RWPE2 (cell line): ENCODE results near the gene LRRK1.

ENCODE experiments used
- ATAC-seq: fragments of 200-7000 bp; cut with Tn5 transposase; 3 replicates; pipeline ENCODE4 v1.9.1; 2021; ENCODE audit warnings: low read depth
- DNase-seq: peaks from one replicate; pipeline ENCODE4 v3.0.0-alpha.2; 2020; ENCODE audit warnings: low spot score
- H3K27ac ChIP-seq: fragments of 450-650 bp; 2 replicates; pipeline ENCODE4 v1.5.1; 2017; ENCODE audit warnings: mild to moderate bottlenecking; ENCODE audit not compliant: poor library complexity, severe bottlenecking
- H3K27me3 ChIP-seq: fragments of 250-450 bp; sonication (Bioruptor Pico); 2 replicates; pipeline ENCODE4 v1.5.1; 2021; ENCODE audit warnings: mild to moderate bottlenecking, moderate library complexity; ENCODE audit not compliant: insufficient read depth, poor library complexity, severe bottlenecking
- H3K36me3 ChIP-seq: fragments of 250-450 bp; sonication (Bioruptor Pico); 2 replicates; pipeline ENCODE4 v1.5.1; 2020; ENCODE audit warnings: low read depth, mild to moderate bottlenecking, moderate library complexity
- H3K4me1 ChIP-seq: fragments of 250-450 bp; sonication (Bioruptor Pico); 2 replicates; pipeline ENCODE4 v1.5.1; 2021; ENCODE audit warnings: mild to moderate bottlenecking, moderate library complexity; ENCODE audit not compliant: insufficient read depth, poor library complexity, severe bottlenecking
- H3K4me3 ChIP-seq: fragments of 250-450 bp; sonication (Bioruptor Pico); 2 replicates; pipeline ENCODE4 v1.5.1; 2021; ENCODE audit warnings: mild to moderate bottlenecking, moderate library complexity; ENCODE audit not compliant: severe bottlenecking
- H3K9me3 ChIP-seq: fragments of 250-450 bp; sonication (Bioruptor Pico); 2 replicates; pipeline ENCODE4 v1.5.1; 2021; ENCODE audit warnings: mild to moderate bottlenecking, moderate library complexity; ENCODE audit not compliant: severe bottlenecking
- TF ChIP-seq, protein P1 (sequence below): fragments of 450-650 bp; IDR thresholded peaks from one replicate; pipeline ENCODE4 v1.5.1; 2017; ENCODE audit warnings: mild to moderate bottlenecking, moderate library complexity; ENCODE audit not compliant: poor library complexity, severe bottlenecking

LRRK1 gene

DNA sequence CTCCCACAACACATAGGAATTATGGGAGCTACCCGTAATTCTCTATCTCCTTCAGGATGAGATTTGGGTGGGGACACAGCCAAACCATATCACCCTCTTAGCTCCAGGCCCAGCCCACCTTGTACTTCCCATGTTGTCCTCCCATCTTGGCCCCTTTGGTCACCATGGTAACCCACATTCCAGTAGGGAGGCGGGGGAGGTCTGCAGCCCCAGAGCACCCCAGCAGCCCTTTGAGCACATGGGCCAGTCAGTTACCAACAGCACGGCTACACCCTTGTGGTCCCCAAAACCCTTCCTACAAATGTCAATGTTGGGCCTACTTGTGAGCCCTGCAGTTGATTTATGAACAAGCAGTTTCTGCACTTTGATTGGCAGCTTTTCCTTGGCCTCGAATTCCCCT is 84.5 kb downstream of the LRRK1 start:
- TF ChIP-seq, protein P1, sequence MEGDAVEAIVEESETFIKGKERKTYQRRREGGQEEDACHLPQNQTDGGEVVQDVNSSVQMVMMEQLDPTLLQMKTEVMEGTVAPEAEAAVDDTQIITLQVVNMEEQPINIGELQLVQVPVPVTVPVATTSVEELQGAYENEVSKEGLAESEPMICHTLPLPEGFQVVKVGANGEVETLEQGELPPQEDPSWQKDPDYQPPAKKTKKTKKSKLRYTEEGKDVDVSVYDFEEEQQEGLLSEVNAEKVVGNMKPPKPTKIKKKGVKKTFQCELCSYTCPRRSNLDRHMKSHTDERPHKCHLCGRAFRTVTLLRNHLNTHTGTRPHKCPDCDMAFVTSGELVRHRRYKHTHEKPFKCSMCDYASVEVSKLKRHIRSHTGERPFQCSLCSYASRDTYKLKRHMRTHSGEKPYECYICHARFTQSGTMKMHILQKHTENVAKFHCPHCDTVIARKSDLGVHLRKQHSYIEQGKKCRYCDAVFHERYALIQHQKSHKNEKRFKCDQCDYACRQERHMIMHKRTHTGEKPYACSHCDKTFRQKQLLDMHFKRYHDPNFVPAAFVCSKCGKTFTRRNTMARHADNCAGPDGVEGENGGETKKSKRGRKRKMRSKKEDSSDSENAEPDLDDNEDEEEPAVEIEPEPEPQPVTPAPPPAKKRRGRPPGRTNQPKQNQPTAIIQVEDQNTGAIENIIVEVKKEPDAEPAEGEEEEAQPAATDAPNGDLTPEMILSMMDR: no peak
- ATAC-seq: no peak
- Histone ChIP-seq H3K4me1 (peaks cover 2% of the 10 kb centered on the region), H3K36me3 (no peaks in the 10 kb centered on the region), H3K27me3 (no peaks in the 10 kb centered on the region), H3K4me3 (no peak overlapping the region), H3K27ac (no peak overlapping the region), H3K9me3 (no peaks in the 10 kb centered on the region)
- DNase-seq: peak; percentile 45

DNA sequence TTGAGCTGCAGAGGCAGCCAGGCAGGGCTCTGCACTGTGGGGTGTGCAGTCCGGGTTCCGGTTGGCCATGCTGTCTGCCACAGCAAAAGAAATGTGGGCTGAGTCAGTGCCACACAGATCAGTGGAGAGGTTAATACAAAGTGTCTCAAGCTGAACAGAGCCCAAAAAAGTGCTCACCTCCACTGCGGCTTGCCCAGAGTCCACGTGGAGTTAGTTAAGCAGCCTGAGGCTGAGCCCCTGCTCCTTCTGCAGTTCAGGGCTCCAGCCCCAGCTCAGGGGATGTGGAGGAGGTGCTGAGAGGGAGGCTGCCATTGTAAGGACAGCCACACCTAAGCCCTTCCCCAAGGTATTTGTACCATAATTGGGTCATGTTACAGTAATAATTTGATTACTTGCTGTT is 85.3 kb downstream of the LRRK1 start:
- no peaks in the 10 kb centered on the region for H3K36me3 ChIP-seq
- H3K4me1 ChIP-seq: peaks cover 2% of the 10 kb centered on the region
- TF ChIP-seq, protein P1: no peak
- H3K27me3 ChIP-seq: no peaks in the 10 kb centered on the region
- ATAC-seq (no peak), DNase-seq (peak; percentile 36)
- no peak overlapping the region for H3K27ac ChIP-seq
- no peaks in the 10 kb centered on the region for H3K9me3 ChIP-seq
- H3K4me3 ChIP-seq: no peak overlapping the region

DNA sequence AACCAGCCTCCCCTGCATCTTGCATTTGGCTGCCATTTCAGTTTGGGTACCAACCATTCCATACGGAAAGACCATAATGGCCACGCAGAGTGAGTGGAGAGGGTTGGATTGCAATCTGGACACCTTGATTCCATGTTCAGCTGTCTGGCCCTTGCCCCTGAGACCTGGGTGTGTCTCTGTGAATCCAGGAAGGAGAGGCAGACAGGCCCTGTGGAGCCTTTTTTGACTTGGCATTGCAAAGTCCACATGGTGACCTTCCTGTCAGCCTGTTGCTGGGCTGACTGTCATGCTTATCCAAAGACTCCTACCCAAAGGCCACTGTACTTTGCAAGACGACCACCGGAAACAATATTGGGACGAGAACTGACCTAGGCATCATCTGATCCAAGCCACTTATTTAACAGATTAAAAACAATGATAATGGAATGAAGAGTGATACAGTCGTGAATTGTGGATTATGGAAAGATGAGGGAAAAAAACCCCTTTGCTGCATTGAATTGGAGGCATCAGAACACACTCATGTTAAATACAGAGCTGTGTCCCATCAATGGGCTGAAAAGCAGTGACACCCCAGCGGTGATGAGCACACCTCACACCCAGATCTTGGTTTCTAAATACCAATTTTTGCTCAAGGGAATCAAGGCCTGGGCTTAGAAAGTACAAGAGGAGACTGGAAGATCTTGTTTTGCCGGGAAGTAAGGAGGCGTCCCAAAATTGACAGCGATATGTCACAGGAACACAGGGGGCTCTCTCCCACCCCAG is 86.0 kb downstream of the LRRK1 start:
- H3K9me3 ChIP-seq: no peaks in the 10 kb centered on the region
- TF ChIP-seq, protein P1: no peak
- H3K4me1 ChIP-seq: peaks cover 2% of the 10 kb centered on the region
- DNase-seq: peak; percentile 47
- no peak overlapping the region for H3K4me3 ChIP-seq
- no peaks in the 10 kb centered on the region for H3K27me3 ChIP-seq
- no peak overlapping the region for H3K27ac ChIP-seq
- peaks cover 6% of the 10 kb centered on the region; the same call in 1 of the 2 replicates for H3K36me3 ChIP-seq
- ATAC-seq: no peak

DNA sequence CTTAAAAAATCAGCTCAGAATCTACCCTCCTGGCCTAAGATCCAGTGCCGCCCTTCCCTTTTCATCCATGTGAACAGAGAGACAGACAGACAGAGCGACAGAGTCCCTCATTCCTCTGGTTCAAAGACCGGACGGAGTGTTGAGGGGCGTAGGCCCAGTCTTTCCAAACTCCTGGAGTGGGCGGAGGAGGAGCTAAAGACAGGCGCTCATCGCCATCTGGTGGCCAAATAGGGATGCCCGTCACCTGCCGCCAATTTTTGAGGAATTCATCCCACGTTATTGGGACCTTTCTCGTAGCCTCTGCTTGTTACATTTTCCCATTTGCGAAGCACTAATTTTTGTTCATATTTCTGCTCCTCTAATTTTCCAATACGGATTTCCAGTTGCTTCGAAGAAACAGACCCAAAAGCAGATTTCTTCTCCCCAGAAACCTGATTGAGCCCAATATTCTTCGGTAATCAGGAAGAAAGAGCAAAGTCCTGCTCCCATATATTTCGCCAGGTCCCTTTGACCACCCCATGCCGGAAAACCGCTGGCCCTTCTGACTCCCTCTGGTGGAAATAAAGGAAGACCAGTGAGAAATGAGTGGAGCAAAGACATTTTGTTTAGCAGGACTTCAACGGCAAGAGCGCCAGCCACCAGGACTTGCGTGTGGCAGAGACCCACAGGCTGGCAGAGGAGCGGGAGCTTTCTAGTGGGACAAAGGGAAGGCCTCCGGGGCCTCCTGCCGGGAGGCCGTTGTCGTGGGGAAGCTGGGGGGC is 88.0 kb downstream of the LRRK1 start:
- H3K36me3 ChIP-seq: peaks cover 10% of the 10 kb centered on the region; the same call in 1 of the 2 replicates
- TF ChIP-seq, protein P1: peak; percentile 100
- no peaks in the 10 kb centered on the region for H3K9me3 ChIP-seq
- DNase-seq (peak; percentile 85), ATAC-seq (peak; percentile 79)
- no peak overlapping the region for H3K4me3 ChIP-seq
- peaks cover 2% of the 10 kb centered on the region for H3K4me1 ChIP-seq
- no peaks in the 10 kb centered on the region for H3K27me3 ChIP-seq
- no peak overlapping the region for H3K27ac ChIP-seq
